COR-L47 (cell line): ENCODE measurements around the gene NDUFA6.

ENCODE experiments used
- DNase-seq: peaks from one replicate; lab custom pipeline; 2025; lab: John Stamatoyannopoulos, UW

Gene NDUFA6

GRCh38 chr22:42070517-42071422 lies 19.8 kb downstream of the NDUFA6 start, which contains the start of gene NAGA:
NAGA (minus strand) TSS chr22:42070812; CDS start chr22:42070297, 515 bp downstream.
- DNase-seq: peak; percentile 98

GRCh38 chr22:42069801-42070516 lies 20.6 kb downstream of the NDUFA6 start:
- no peak for DNase-seq

- DNase-seq: no peak
Measured at GRCh38 chr22:42068291-42068690, 22.3 kb downstream of the NDUFA6 start.

GRCh38 chr22:42067671-42068251 lies 22.8 kb downstream of the NDUFA6 start:
- no peak for DNase-seq

GRCh38 chr22:42066937-42067336 lies 23.6 kb downstream of the NDUFA6 start:
- DNase-seq: no peak

GRCh38 chr22:42066126-42066761 lies 24.3 kb downstream of the NDUFA6 start:
- no peak for DNase-seq

GRCh38 chr22:42065438-42066125 lies 25.0 kb downstream of the NDUFA6 start:
- no peak for DNase-seq

- DNase-seq: no peak
Measured at GRCh38 chr22:42064629-42065028, 25.9 kb downstream of the NDUFA6 start.

- no peak for DNase-seq
Measured at GRCh38 chr22:42062506-42063170, 27.9 kb downstream of the NDUFA6 start.

- DNase-seq: no peak
Measured at GRCh38 chr22:42061041-42061440, 29.5 kb downstream of the NDUFA6 start.

GRCh38 chr22:42060489-42060888 lies 30.1 kb downstream of the NDUFA6 start:
- no peak for DNase-seq

- DNase-seq: no peak
Measured at GRCh38 chr22:42056757-42057511, 33.6 kb downstream of the NDUFA6 start.

GRCh38 chr22:42052765-42053164 lies 37.8 kb downstream of the NDUFA6 start:
- DNase-seq: no peak

GRCh38 chr22:42050641-42051180 lies 39.9 kb downstream of the NDUFA6 start:
- DNase-seq: no peak

- DNase-seq: no peak
Measured at GRCh38 chr22:42041784-42042183, 48.8 kb downstream of the NDUFA6 start.

GRCh38 chr22:42039271-42039670 lies 51.3 kb downstream of the NDUFA6 start:
- DNase-seq: no peak
